ENCODE results near the gene DEFB119.
"Not testable (repeated sequence)": the region's sequence is repeated elsewhere in the genome, so short reads cannot be mapped to it uniquely, and the experiment has no call there.

Gene DEFB119

GRCh38 chr20:31374346-31374745 is 16.0 kb downstream of the DEFB119 start:
- no peak for DNase-seq (ENCODE audit: low read depth)
- TF ChIP-seq MYC (IDR thresholded peaks at IDR 0.05; ENCODE audit: low read depth, low read length), result no peak
- TF ChIP-seq MAX (IDR thresholded peaks at IDR 0.05; ENCODE audit: low read depth, low read length), result no peak
- TF ChIP-seq POLR2A (IDR thresholded peaks at IDR 0.05; ENCODE audit: extremely low read depth, insufficient read length), result no peak
- no peak for TF ChIP-seq CTCF (IDR thresholded peaks at IDR 0.05; ENCODE audit: low read depth, low read length)

DNA sequence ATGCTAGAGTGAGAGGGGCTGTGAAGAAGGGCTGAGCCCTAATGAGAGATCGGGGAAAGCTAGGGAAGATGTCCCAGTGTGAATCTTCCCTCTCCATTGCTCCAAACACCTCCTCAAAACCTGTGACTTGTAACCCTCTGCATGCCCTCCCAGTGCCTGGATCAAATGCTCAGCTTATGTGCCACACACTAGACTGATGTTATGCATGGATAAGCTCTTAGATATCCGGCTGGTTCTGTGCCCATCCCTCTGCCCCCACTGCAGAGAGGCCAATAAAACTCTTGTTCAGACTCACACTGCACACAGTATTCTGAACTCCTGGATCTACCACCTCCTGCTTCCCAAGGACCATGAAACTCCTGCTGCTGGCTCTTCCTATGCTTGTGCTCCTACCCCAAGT is 22.1 kb downstream of the DEFB119 start, which contains the start of gene DEFB118:
Gene DEFB118 (plus strand): TSS at position 301 of the 400 bp plus-strand sequence. CDS start 50 bp downstream, at position 351.
- no peak for DNase-seq (ENCODE audit: low read depth)
- H3K4me3 ChIP-seq (ENCODE audit: low read depth, low read length), result no peak within 1 kb of the TSS
- TF ChIP-seq MAX (IDR thresholded peaks at IDR 0.05; ENCODE audit: low read depth, low read length), result no peak
- no peak for TF ChIP-seq CTCF (IDR thresholded peaks at IDR 0.05; ENCODE audit: low read depth, low read length)
- no peak for TF ChIP-seq POLR2A (IDR thresholded peaks at IDR 0.05; ENCODE audit: extremely low read depth, insufficient read length)
- TF ChIP-seq MYC (IDR thresholded peaks at IDR 0.05; ENCODE audit: low read depth, low read length), result no peak

More at GRCh38 chr20:31374346-31374745, 16.0 kb downstream of the DEFB119 start:
- no peak overlapping the region for H3K4me3 ChIP-seq (ENCODE audit: low read depth, low read length)

- not testable (repeated sequence) for H3K4me3 ChIP-seq (ENCODE audit: low read depth, low read length); DNase-seq (ENCODE audit: low read depth)
Observed at GRCh38 chr20:31364272-31364671, 26.1 kb downstream of the DEFB119 start.

- no peak overlapping the region for H3K4me3 ChIP-seq (ENCODE audit: low read depth, low read length)
- TF ChIP-seq CTCF (IDR thresholded peaks at IDR 0.05; ENCODE audit: low read depth, low read length) (no peak), POLR2A (IDR thresholded peaks at IDR 0.05; ENCODE audit: extremely low read depth, insufficient read length) (no peak)
Observed at GRCh38 chr20:31363295-31363694, 27.1 kb downstream of the DEFB119 start.

DNA sequence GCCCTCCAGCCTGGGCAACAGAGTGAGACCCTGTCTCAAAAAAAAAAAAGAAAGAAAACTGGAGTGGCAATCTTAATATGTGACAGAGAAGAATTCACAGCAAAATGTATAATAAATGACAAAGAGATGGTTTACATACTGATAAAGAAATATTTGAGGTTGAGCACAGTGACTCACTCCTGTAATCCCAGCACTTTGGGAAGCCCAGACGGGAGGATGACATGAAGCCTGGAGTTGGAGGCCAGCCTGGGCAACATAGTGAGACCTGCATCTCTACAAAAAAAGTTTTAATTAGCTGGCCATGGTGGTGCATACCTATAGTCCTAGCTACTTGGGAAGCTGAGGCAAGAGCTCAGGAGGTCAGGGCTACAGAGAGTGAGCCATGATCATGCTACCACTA is 34.4 kb downstream of the DEFB119 start:
- H3K4me3 ChIP-seq (ENCODE audit: low read depth, low read length), result no peak overlapping the region
- TF ChIP-seq CTCF (IDR thresholded peaks at IDR 0.05; ENCODE audit: low read depth, low read length) (no peak), MYC (IDR thresholded peaks at IDR 0.05; ENCODE audit: low read depth, low read length) (no peak), MAX (IDR thresholded peaks at IDR 0.05; ENCODE audit: low read depth, low read length) (no peak), POLR2A (IDR thresholded peaks at IDR 0.05; ENCODE audit: extremely low read depth, insufficient read length) (no peak)
- no peak for DNase-seq (ENCODE audit: low read depth)

More at GRCh38 chr20:31363295-31363694, 27.1 kb downstream of the DEFB119 start:
- no peak for DNase-seq (ENCODE audit: low read depth)

GRCh38 chr20:31341470-31341869 is 48.9 kb downstream of the DEFB119 start:
- DNase-seq (ENCODE audit: low read depth), result no peak
- no peak overlapping the region for H3K4me3 ChIP-seq (ENCODE audit: low read depth, low read length)
- no peak for TF ChIP-seq POLR2A (IDR thresholded peaks at IDR 0.05; ENCODE audit: extremely low read depth, insufficient read length)
- TF ChIP-seq MYC (IDR thresholded peaks at IDR 0.05; ENCODE audit: low read depth, low read length), result no peak
- no peak for TF ChIP-seq MAX (IDR thresholded peaks at IDR 0.05; ENCODE audit: low read depth, low read length)
- TF ChIP-seq CTCF (IDR thresholded peaks at IDR 0.05; ENCODE audit: low read depth, low read length), result no peak
